ENCODE results near the gene NME2. TPM values are rescaled to one million over a fixed set of nuclear protein-coding genes. Genes with fewer than 3 reads are reported as not detected.

Gene NME2
- total and polyA plus RNA-seq, 8 donors: 247 to 546 (median 294) TPM

DNA sequence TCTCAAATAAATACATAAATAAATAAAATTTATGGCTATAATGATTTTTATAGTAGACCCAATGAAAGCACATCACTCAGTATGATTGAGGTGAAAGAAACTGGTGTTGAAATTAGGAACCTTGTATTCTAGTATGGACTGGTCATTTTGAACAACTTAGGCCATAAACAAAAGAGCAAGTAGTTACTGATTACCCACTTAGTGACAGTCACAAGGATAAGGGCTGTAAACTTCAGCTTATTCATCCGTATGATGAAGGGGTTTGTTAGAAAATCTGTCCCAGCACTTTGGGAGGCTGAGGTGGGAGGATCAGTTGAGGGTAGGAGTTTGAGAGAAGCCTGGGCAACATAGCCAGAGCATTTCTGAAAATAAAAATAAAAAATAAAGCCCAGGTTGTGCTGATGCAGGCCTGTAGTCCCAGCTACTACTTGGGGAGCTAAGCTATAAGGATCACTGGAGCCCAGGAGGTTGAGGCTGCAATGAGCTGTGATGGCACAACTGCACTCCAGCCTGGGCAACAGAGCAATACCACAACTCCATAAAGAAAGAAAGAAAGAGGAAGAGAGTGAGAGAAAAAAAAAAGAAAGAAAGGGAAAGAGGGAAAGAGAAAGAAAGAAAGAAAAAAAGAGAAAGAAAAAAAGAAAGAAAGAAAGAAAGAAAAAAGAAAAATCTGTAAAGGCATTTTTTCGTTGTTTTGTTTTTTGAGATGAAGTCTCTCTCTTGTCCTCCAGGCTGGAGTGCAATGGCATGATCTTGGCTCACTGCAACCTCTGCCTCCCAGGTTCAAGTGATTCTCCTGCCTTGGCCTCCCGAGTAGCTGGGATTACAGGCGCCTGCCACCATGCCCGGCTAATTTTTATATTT lies 41.3 kb upstream of the NME2 start:
- intact Hi-C loops (cut with DNase I): no loop called here
- no peak overlapping the region for H3K27ac ChIP-seq
- ATAC-seq: no peak

DNA sequence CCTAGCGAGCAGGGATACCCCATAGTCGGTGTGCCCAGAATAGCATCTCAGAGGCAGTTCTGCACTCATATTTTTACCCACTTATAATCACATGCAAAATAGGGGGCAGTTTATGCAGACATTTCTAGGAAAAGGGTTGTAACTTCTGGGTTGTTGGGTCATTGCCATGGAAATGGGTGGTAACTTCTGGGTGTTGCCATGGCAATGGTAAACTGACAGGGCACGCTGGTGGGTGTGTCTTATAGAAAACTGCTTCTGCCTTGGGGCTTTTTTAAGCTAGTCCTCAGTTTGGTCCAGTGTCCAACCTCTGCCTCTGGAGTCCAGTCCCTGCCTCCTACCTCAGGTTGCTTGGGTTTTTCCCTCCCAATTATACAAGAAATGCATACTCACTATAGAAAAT lies 38.1 kb upstream of the NME2 start:
- no peaks in the 10 kb centered on the region for H3K27me3 ChIP-seq
- no peak overlapping the region for H3K4me3 ChIP-seq
- H3K4me1 ChIP-seq: peaks cover 0 to 30% of the 10 kb centered on the region in 2 donors
- H3K36me3 ChIP-seq: no peaks in the 10 kb centered on the region
- H3K27ac ChIP-seq: no peak overlapping the region
- intact Hi-C loops (cut with DNase I): no loop called here
- ATAC-seq (no peak), DNase-seq (no peak)
- TF ChIP-seq, protein P1, sequence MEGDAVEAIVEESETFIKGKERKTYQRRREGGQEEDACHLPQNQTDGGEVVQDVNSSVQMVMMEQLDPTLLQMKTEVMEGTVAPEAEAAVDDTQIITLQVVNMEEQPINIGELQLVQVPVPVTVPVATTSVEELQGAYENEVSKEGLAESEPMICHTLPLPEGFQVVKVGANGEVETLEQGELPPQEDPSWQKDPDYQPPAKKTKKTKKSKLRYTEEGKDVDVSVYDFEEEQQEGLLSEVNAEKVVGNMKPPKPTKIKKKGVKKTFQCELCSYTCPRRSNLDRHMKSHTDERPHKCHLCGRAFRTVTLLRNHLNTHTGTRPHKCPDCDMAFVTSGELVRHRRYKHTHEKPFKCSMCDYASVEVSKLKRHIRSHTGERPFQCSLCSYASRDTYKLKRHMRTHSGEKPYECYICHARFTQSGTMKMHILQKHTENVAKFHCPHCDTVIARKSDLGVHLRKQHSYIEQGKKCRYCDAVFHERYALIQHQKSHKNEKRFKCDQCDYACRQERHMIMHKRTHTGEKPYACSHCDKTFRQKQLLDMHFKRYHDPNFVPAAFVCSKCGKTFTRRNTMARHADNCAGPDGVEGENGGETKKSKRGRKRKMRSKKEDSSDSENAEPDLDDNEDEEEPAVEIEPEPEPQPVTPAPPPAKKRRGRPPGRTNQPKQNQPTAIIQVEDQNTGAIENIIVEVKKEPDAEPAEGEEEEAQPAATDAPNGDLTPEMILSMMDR (IDR thresholded peaks at IDR 0.05): no peak
- no peaks in the 10 kb centered on the region for H3K9me3 ChIP-seq

More for the DNA sequence above, 41.3 kb upstream of the NME2 start:
- Histone ChIP-seq H3K4me3 (no peak overlapping the region), H3K4me1 (peaks cover 5 to 36% of the 10 kb centered on the region in 2 donors), H3K36me3 (no peaks in the 10 kb centered on the region), H3K27me3 (no peaks in the 10 kb centered on the region), H3K9me3 (no peaks in the 10 kb centered on the region)
- TF ChIP-seq, protein P1 (IDR thresholded peaks at IDR 0.05): no peak
- no peak for DNase-seq

DNA sequence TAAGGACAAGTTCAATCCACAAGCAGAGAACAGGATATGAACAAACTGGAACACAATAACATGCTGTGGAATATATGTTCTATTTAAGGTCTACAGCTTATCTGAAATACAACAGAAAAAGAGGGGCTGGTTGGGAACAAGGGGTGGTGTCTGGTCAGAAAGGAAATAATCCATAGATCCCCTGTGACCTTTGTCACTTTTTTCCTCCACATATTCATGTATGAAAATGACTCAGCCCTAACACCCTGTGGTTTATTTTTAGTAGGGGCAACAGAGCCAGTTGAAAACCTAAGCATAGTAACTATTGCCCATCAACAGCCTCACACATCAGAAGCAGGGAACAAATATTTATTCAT lies 33.3 kb upstream of the NME2 start:
- Histone ChIP-seq H3K9me3 (no peaks in the 10 kb centered on the region), H3K27me3 (no peaks in the 10 kb centered on the region), H3K4me3 (no peak overlapping the region), H3K4me1 (peaks cover 0 to 18% of the 10 kb centered on the region in 2 donors), H3K36me3 (no peaks in the 10 kb centered on the region), H3K27ac (peak overlapping the region in 1 of 2 donors; percentile 10)
- DNase-seq (no peak), ATAC-seq (peak; percentile 60)
- TF ChIP-seq, protein P1 (IDR thresholded peaks at IDR 0.05): no peak
- intact Hi-C loops (cut with DNase I): no loop called here

DNA sequence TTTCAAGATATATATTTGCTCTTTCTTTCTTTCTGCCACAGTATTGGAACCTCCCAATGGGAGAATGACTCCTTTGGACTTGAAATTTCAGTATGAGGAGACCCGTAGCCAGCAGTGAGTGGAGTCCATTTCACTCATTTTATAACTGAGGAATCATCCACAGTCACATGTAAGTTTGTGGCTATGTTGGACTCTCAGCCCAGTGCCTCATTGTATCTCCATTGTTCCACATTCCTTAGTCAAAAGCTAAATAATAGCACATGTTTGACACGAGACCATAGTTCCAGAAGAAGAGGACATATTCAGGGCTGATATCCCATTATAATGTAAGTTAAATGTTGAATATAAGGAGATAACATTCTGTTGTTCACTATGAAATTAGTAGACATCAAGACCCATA lies 32.8 kb upstream of the NME2 start:
- Histone ChIP-seq H3K36me3 (no peaks in the 10 kb centered on the region), H3K27me3 (no peaks in the 10 kb centered on the region), H3K27ac (peak overlapping the region in 1 of 2 donors; percentile 10), H3K4me3 (no peak overlapping the region), H3K9me3 (no peaks in the 10 kb centered on the region), H3K4me1 (peaks cover 0 to 14% of the 10 kb centered on the region in 2 donors)
- ATAC-seq (no peak), DNase-seq (no peak)
- TF ChIP-seq, protein P1 (IDR thresholded peaks at IDR 0.05): no peak
- intact Hi-C loops (cut with DNase I): no loop called here

DNA sequence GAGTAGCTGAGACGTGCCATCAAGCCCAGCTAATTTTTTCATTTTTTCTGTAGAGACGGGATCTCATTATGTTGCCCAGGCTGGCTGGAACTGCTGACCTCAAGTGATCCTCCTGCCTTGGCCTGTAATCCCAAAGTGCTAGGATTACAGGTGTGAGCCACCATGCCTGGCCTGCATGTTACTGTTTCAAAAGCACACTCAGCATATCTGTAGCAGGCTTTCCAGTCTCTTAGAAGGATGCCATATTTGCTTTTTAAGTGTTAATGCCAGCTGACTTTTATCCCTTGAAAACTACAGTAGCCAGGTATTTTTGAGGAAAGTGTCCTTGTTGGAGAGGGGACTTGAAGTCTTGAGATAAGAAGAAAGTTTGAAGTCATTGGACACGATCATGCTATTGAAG lies 30.3 kb upstream of the NME2 start:
- Histone ChIP-seq H3K4me1 (peaks cover 0 to 12% of the 10 kb centered on the region in 2 donors), H3K4me3 (no peak overlapping the region), H3K9me3 (no peaks in the 10 kb centered on the region), H3K27me3 (no peaks in the 10 kb centered on the region), H3K27ac (no peak overlapping the region), H3K36me3 (no peaks in the 10 kb centered on the region)
- TF ChIP-seq, protein P1 (IDR thresholded peaks at IDR 0.05): no peak
- intact Hi-C loops (cut with DNase I): no loop called here
- DNase-seq (no peak), ATAC-seq (no peak)
